ENCODE measurements around the gene SNAP29.
"Not testable (repeated sequence)": the region's sequence is repeated elsewhere in the genome, so short reads cannot be mapped to it uniquely, and the experiment has no call there.

The SNAP29 gene

DNA sequence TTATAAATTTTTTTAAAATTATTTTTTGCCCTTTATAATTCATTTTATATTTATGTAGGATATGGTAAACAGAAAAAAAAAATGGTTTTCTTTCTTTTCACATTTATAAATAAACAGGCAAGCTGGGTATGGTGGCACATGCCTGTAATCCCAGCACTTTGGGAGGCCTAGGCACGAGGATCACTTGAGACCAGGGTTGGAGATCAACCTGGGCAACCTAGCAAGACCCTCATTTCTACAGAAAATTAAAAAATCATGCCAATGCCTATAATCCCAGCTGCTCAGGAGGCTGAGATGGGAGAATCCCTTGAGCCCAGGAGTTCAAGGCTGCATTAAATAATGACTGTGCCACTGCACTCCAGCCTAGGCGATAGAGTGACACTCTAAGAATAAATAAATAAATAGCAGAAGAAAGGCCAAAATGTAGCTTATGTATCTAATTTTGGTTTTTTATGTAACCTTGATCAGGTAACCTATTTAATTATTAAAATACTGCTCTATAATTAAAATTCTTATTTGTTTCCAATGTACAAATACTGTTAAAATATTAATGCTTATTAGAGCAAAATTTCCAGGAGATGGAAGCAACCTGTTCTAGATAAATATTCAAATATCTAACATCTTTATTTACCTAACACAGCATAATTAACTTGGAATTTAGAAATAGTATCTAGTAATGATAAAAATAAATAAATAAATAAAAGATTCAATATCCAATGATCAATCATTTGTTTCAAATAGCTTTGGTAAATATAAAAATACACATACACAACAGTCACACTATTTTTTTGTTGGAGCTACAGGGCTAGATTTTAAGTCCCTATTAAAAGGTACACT, 21.6 kb upstream of the SNAP29 start:
- TF ChIP-seq CTCF (IDR thresholded peaks at IDR 0.05; ENCODE audit: insufficient read depth, missing control alignments) = no peak
- FAIRE-seq = no peak
- no peak for DNase-seq (ENCODE audit: insufficient read length, low spot score)

- FAIRE-seq; DNase-seq (ENCODE audit: insufficient read length, low spot score): not testable (repeated sequence)
Measured at GRCh38 chr22:20839354-20839753, 19.5 kb upstream of the SNAP29 start.

- no peak for TF ChIP-seq CTCF (IDR thresholded peaks at IDR 0.05; ENCODE audit: insufficient read depth, missing control alignments)
- DNase-seq (ENCODE audit: insufficient read length, low spot score) (no peak), FAIRE-seq (no peak)
Measured at GRCh38 chr22:20839837-20840645, 18.8 kb upstream of the SNAP29 start.

GRCh38 chr22:20840646-20841371, 18.0 kb upstream of the SNAP29 start:
- no peak for TF ChIP-seq CTCF (IDR thresholded peaks at IDR 0.05; ENCODE audit: insufficient read depth, missing control alignments)
- DNase-seq (ENCODE audit: insufficient read length, low spot score) = no peak
- FAIRE-seq = no peak

GRCh38 chr22:20843501-20843900, 15.3 kb upstream of the SNAP29 start:
- FAIRE-seq (no peak), DNase-seq (ENCODE audit: insufficient read length, low spot score) (no peak)
- no peak for TF ChIP-seq CTCF (IDR thresholded peaks at IDR 0.05; ENCODE audit: insufficient read depth, missing control alignments)

GRCh38 chr22:20844055-20845037, 14.5 kb upstream of the SNAP29 start:
- no peak for TF ChIP-seq CTCF (IDR thresholded peaks at IDR 0.05; ENCODE audit: insufficient read depth, missing control alignments)
- no peak for FAIRE-seq
- DNase-seq (ENCODE audit: insufficient read length, low spot score) = no peak
